Activated CD4-positive, alpha-beta T cell treated with anti-CD3 and anti-CD28 coated beads, Interleukin-2, amount 50 U/mL, for 4 hours (primary cell): ENCODE data around the gene SH3GL1.
"Not testable (repeated sequence)": the region's sequence is repeated elsewhere in the genome, so short reads cannot be mapped to it uniquely, and the experiment has no call there.

ENCODE experiments used
- DNase-seq, 2 experiments: peaks; one replicate each; pipeline ENCODE4 v3.0.0-alpha.2; 2020

SH3GL1 gene

DNA sequence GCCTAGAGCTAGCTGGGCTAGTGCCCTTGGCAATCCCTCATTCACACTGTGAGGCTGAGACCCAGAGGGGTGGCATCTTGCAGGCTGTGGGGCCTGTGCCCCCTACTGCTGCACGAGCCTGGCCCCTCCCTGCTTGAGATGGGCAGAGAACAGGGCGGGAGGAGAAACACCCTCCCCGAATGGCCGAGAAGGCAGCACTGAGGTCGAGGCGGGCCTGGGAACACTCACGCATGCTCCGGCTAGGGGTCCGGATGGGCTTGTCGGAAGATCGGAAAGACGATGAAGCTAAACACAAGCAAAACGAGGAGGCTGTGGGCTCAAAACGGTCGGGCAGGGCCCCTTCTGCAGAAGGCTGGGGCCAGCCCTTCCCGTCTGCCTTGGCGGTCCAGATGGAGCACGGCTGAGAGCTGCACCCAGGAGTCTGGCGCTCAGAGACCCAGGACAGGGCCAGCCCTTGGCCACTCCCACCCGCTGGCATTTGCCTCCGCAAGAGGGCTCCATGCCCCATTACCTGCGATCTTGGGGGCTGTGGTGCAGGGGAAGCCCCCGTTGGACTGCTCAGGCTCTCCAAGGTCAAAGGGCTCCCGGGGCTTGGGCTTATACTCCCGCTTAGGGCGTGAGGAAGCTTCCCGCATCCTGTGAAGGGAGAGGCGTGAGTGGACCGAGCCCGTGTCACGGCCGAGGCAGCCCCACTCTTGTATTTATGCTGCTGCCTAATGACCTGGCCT lies 38.1 kb downstream of the SH3GL1 start:
- no peak for DNase-seq

DNA sequence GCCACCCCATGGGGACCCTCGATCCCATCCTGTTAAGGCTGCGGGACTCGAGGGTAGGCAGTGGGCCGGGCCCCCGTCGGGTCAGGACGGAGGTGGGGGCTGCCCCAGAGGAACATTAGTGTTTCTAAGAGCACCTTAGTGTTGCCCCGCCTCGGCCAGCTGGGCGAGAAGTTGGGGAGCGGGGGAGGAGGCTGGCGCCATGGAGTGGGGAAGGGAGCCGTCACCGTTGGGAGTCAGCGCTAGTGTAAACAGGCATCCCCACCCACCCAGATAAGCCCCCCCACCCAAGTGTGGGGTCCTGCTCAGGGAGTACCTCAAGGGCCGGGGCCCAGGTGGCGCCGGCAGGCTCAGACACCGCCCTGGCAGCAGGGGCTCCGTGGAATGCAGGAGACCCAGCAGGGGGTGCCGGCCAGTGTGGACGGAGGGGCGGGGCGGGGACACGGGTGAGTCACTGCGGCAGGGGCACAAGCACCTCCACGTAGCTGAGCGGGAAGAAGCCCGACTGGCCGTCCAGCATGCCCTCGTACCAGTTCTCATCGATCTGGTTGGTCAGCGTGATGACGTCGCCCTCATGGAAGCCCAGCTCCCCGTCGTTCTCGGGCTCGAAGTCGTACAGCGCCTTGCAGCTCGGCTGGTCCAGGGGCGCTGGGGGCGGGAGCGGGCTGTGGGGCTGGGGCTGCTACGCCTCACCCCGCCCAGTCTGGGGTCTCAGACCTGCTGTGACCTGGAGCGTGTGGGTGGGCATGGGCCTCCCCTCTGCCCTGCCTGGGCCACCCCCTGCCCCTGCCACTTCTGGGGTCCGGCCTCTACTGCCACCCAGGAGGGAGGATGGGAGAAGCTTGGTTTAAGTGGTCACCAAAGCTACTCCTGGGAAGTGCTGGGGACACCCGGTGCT lies 38.9 kb downstream of the SH3GL1 start:
- no peak for DNase-seq

GRCh38 chr19:4360641-4361151 lies 39.7 kb downstream of the SH3GL1 start:
- no peak for DNase-seq

GRCh38 chr19:4360081-4360569 lies 40.2 kb downstream of the SH3GL1 start:
- DNase-seq: no peak

DNA sequence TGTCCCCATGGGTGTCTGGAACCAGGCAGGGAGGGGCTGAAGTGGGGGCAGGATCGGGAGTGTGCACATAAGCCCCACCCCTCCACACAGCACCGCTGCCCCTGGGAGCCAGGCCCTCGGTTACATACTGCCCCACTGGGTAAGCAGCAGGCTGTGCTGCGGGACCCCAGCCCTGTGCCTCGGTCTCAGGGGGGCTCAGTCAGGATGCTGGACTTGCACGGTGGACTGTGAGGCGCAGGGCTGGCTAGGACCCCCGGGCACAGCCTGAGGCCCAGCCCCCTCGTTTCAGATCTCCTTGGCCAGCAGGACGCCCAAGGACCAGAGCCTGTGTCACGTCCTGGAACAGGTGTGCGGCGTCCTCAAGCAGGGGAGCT lies 40.7 kb downstream of the SH3GL1 start:
- no peak for DNase-seq

DNA sequence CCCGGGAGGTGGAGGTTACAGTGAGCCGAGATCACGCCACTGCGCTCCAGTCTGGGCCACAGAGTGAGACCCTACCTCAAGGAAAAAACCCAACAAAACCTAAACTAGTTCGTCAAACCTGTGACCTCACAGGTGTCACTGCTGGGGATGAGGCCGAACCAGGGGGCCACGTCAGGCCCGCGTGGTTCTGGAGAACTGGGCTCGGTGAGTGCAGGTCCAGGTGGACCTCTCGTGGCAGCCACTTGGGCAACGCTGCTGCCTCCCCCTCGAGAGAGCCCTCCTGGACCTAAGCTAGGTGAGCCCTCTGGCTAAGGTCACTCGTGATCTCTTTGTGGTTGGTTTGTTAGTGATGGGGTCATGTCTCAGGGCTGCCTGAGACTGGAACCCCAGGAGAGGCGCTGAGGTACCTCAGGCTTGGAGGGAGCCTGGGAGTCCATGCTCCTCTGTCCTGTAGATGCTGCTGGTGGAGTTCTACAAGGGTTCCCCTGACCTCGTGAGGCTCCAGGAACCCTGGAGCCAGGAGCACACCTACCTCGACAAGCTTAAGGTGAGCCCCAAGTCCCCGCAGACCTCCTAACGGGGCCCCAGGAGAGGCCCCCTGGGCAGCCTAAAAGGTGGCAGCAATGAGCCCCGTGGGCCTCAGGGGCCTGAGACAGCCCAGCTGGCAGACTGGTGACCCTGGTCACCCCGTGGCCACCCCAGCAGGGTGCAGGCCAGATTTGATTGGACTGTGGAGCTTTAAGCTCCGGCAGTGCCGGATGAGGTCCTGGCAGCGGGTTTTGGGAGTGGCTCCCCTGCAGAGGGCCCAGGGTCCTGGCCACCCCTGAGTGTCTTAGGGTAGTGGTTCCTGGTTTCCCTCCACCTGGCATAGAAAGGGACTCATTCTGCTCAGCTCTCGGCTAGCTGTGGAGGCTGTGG lies 41.4 kb downstream of the SH3GL1 start:
- DNase-seq: no peak

- no peak for DNase-seq
Measured at GRCh38 chr19:4357921-4358326, 42.4 kb downstream of the SH3GL1 start.

DNA sequence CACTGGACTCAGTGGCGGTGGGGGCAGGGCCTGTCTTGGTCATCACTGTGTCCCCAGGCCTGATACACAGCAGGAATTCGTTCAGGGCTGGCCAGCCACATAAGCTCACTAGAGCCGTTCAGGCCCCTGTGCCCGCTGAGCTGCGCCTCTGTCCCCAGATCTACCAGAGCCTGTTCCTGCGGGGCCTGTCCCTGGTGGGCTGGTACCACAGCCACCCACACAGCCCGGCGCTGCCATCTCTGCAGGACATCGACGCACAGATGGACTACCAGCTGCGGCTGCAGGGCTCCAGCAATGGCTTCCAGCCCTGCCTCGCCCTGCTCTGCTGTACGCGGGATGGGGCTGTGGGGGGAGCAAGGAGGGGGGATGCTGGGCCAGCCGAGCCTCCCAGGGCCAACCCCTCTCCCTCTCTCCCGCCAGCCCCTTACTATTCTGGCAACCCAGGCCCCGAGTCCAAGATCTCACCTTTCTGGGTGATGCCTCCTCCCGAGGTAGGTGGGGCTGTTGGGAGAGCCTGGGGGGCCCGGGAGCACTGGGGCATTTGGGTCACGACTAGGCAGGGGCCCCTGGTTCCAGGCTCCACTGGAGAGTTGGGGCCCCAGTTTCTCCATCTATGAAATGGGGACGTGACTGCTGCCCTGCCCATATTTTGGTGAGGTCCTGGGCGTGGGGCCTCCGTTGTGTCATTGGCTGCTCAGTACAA lies 43.1 kb downstream of the SH3GL1 start:
- DNase-seq: no peak

- no peak for DNase-seq
Measured at GRCh38 chr19:4354897-4355296, 45.5 kb downstream of the SH3GL1 start.

GRCh38 chr19:4354282-4354681 lies 46.1 kb downstream of the SH3GL1 start:
- no peak for DNase-seq

DNA sequence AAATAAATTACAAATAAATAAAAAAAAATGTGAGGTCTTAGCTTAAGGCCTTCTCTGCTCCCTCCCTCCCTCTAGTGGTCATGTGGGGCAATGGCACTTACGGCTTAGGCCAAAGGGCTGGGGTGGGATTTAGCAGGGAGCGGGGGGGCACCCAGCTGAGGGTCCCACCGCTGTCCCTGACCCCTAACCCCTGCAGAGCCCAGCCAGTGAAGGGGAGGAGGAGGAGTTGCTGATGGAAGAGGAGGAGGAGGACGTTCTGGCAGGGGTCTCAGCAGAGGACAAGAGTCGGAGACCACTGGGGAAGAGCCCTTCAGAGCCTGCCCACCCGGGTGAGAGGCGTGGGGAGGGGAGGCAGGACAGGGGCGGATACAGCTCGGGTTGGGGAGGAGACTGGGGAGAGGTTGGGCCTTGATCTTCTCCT lies 47.6 kb downstream of the SH3GL1 start:
- DNase-seq: peak; percentile 60 to 62

DNA sequence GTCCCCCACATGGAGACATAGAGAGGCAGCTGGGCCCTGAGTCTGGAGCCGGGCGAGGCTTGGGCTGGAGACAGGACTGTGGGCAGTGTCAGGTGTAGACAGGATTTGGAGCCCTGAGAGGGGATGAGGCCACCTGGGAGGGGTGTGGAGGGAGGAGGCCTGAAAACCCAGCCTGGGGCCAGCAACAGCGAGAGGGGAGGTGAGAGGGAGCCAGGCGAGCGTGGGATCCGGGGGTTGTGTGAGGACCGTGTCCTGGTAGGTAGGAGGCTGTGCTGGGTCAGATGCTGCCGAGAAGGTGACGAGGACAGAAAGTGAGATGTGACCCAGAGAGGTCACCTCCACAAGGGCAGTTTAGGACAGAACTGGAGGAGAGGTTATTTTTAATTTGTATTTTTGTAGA lies 49.6 kb downstream of the SH3GL1 start:
- DNase-seq: no peak

DNA sequence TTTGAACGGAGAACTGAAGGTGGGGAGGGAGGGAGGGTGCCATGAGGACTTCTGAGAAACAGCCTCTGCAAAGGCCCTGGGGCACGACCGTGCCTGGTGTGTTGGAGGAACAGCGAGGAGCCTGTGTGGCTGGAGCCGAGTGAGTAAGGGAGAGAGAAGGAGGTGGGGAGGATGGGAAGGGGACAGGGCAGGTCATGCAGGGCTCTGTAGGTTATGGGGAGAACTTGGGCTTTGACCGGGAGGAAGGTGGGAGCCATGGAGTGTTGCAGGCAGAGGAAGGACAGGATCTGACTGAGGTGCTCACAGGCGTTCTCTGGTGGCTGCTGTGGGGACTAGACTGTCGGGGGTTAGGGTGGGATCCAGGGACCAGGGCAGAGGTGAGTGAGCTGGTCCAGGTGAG lies 50.2 kb downstream of the SH3GL1 start:
- DNase-seq: no peak

- DNase-seq: not testable (repeated sequence)
Measured at GRCh38 chr19:4349225-4349624, 51.1 kb downstream of the SH3GL1 start.

GRCh38 chr19:4347521-4347920 lies 52.8 kb downstream of the SH3GL1 start:
- DNase-seq: no peak

- DNase-seq: no peak
Measured at GRCh38 chr19:4346020-4346383, 54.3 kb downstream of the SH3GL1 start.

DNA sequence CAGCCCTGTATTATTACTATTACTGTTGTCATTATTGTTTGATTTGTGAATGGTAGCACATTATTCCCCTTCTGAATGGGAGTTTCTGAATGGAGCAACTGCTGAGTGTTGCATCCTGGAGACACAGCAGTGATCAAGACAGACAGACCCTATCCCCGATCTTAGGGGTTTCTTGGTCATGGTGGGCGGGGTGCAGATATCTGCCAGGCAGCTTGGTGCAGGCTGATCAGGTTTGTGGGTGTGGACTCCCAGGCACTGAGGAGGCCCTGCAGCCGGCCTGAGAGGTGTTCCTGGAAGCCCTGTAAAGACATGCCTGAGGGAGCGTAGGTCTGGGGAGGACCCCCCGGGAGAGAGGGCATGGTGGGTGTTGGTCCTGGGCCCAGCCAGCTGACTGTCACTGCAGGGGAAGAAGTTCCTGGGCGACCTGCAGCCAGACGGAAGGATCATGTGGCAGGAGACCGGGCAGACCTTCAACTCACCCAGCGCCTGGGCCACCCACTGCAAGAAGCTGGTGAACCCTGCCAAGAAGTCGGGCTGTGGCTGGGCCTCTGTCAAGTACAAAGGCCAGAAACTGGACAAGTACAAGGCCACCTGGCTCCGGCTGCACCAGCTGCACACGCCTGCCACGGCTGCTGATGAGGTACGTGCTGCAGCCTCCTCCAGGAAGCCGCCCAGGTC lies 54.9 kb downstream of the SH3GL1 start:
- no peak for DNase-seq

DNA sequence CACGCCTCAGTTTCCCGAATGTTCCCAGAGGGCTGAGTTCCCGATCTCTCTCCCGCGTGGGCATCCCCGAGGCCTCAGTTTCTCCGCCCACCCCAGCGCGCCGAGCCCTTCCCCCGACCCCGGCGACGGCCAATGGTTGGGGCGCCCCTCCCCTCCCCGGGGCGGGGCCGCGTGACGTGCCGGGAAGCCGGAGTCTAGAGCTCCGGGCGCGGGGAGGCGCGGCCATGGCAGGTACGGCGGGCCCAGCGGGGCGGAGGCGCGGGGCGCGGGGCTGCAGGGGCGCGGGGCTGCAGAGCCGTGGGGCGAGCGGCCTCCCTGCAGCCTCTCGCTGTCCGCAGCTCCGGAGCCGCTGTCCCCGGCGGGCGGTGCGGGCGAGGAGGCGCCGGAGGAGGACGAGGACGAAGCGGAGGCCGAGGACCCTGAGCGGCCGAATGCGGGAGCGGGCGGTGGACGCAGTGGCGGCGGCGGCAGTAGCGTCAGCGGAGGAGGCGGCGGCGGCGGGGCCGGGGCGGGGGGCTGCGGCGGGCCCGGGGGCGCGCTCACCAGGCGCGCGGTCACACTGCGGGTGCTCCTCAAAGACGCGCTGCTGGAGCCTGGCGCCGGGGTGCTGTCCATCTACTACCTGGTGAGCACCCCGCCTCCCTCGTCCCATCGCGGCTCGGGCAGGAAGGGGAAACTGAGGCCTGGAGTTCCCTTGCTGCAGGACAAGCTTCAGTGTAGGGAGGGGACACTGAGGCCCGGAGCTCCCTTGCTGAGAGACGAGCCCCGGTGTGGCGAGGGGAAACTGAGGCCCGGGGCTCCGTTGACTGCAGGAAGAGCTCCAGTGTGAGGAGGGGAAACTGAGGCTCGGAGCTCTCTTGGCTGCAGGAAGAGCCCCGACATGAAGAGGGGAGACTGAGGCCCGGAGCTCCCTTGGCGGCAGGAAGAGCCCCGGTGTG lies 56.7 kb downstream of the SH3GL1 start, which contains the start of gene MPND:
Gene MPND (plus strand): TSS at position 193 of the 938 bp plus-strand sequence. CDS start 32 bp downstream, at position 225.
- peak; percentile 89 for DNase-seq

- DNase-seq: peak; percentile 88 to 89
Measured at GRCh38 chr19:4342615-4343369, 57.6 kb downstream of the SH3GL1 start.

DNA sequence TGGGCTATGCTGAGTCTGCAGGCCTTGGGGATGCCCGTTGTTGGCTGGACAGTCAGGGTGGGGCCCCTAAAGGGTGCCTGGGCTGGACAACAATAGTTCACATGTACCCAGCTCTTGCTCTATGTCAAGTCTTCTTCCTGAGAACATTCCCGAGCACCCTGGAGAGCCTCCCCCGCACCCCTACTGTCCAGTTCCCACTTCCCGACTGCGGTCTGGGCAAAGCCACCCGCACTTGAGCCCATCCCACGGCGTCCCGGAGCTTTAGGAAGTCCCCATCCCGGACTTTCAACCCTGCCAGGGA lies 58.1 kb downstream of the SH3GL1 start:
- no peak for DNase-seq
